GM19452 (cell line): ENCODE measurements around the gene PACS1.
A peak's percentile ranks its signal among the peaks of the same experiment; 100 is the strongest.
"Not testable (repeated sequence)": the region's sequence is repeated elsewhere in the genome, so short reads cannot be mapped to it uniquely, and the experiment has no call there.

Source experiments
- ATAC-seq: cut with Tn5 transposase; IDR thresholded peaks from one replicate; pipeline ENCODE4 v1.9.1; 2021; ENCODE audit not compliant: unreplicated experiment

The PACS1 gene

DNA sequence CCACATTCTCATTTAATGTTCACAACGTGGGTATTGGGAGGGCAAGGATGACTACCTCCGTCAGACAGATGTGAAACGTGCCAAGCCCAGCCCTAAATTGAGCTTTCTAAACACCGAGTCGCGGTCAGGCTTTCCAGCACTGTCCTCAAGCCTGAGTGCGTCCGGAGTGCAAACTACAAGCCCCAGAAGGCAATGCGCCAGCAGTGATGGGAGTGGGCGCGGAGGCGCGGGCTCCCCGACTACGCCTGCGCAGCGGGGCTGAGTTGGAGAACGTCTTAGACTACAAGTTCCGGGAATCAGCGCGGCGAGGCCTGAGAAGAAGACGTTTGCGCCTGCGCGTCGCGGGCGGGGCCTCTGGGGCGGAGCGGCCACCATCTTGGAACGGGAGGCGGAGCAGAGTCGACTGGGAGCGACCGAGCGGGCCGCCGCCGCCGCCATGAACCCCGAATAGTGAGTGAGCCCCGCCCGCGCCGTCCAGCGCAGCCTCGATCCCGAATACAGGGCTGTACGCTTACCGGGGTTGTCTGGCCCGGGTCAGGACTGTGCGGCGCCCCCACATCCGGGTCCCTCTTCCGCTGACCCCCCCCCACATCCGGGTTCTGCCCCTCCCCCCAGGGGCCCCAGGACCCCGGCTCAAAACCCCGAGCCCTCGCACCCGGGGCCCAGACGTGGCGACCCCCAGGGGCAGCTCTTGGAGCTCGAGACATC is 198.3 kb downstream of the PACS1 start, which contains the start of gene RAB1B:
Gene RAB1B (plus strand): TSS at position 396 of the 708 bp plus-strand sequence. CDS start 41 bp downstream, at position 437.
- peak; percentile 82 for ATAC-seq

DNA sequence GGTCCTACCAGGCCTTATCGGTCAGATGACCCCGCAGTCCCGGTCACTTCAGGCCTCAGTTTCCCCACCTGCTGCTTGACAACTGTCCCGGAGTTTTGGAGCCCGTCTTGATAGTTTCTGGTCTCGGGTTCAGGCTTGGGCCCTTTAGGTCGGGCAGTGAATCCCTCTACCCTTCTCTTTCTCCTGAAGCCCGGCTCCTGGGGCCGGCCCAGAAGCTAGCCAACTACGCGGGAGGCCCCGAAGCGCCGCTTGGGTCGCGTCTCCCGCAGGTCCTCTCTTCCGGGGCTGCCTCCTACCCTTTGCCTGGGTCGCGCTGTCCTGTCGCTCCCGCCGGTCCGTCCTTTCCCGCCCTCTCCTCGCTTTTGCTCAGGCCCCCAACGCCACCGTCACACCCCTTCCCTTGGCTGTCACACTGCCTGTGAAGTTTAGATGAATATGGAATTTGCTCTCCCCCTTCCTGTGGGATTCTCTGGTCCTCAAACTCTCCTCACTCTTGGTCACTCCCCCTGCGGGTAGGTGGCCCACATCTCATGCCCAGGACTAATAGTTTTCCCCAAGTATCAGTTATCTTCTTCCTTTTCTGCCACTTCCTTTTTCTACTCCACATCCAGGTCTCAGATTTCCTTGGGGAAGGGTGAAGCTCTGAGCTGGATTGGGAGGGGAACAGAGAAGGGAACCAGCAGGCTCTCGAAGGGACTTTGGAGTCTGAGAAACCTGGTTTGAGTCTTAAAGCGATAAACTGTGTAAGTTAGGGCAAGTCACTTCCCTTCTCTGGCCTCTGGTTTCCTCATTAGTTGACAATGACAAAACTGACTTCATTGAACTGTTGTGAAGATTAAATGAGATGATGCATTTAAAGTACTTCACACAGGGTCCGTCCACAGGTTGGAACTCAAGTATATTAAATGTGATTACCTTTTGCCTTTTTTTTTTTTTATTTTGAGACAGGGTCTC is 199.2 kb downstream of the PACS1 start:
- ATAC-seq: no peak

DNA sequence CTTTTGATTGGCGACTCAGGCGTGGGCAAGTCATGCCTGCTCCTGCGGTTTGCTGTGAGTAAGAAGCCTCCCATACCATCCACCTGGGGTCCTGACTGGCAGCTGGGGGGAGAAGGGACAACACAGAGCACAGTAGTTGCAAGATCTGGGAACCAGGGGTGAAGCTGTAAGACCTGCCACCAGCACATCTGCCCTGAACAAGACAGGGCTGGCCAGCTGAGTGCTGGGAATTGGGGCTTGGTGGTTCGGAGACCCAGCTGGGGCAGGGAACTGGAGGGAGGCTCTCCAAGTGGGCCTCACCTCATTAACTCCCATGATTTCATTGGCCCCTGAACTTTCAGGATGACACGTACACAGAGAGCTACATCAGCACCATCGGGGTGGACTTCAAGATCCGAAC is 201.7 kb downstream of the PACS1 start:
- no peak for ATAC-seq

DNA sequence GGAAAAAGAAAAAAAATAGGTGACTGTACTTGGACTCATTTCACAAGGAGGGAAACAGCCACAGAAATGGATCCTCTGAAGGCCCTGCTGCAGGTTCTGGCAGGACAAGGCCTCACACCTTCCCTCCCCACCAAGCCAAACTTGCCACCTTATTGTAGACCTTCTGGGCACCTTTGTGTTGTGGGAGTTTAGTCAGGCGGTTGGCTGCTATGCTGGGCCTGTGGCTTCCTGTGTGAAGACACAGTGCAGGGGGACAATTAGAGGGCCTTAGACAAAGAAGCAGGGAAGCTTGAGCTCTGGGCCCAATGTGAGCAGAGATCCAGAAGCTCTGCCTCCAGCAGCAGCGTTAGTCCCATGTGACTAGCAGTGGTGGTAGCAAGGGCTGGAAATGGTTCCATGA is 202.5 kb downstream of the PACS1 start:
- no peak for ATAC-seq

DNA sequence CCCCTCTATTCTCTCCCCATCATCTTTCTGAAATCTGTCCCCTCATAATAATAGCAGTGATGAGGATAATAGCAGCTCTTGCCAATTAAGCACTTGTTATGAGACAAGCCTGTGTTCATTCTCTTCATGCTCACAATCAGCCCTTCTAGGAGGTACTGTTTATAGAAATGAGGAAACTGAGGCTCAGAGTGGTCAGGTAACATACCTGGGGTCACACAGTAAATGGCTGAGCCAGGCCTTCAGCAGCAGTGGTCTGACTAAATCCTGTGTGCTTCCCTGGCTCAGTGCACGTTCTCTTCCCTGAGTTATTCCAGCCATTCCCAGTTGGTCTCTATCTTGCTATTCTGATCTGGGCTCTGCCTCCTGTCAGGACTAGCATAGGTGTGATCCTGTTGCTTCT is 204.1 kb downstream of the PACS1 start:
- no peak for ATAC-seq

DNA sequence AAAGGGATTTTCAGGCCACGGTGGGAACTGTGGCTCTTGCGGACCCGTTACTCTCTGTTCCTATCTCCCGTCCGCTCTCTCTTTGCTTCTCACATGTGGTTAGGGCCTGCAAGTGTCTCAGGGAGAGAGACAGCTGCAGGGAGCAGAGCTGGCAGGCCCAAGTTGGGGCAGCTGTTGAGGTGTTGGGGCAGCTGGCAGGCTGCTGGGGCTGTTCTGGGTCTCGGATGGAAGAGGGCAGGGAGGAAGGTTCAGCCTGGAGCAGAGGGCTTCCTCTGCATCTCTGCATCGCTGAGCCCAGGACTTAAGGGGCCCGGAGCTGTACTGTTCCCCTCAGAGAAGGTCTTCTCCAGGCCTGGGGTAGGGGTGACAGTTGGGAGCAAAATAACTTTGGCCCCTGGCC is 205.3 kb downstream of the PACS1 start:
- no peak for ATAC-seq

DNA sequence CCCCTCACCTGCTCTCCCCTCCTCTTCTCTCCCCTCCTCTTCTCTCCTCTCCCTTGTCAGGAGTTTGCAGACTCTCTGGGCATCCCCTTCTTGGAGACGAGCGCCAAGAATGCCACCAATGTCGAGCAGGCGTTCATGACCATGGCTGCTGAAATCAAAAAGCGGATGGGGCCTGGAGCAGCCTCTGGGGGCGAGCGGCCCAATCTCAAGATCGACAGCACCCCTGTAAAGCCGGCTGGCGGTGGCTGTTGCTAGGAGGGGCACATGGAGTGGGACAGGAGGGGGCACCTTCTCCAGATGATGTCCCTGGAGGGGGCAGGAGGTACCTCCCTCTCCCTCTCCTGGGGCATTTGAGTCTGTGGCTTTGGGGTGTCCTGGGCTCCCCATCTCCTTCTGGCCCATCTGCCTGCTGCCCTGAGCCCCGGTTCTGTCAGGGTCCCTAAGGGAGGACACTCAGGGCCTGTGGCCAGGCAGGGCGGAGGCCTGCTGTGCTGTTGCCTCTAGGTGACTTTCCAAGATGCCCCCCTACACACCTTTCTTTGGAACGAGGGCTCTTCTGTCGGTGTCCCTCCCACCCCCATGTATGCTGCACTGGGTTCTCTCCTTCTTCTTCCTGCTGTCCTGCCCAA is 206.0 kb downstream of the PACS1 start:
- ATAC-seq: no peak

DNA sequence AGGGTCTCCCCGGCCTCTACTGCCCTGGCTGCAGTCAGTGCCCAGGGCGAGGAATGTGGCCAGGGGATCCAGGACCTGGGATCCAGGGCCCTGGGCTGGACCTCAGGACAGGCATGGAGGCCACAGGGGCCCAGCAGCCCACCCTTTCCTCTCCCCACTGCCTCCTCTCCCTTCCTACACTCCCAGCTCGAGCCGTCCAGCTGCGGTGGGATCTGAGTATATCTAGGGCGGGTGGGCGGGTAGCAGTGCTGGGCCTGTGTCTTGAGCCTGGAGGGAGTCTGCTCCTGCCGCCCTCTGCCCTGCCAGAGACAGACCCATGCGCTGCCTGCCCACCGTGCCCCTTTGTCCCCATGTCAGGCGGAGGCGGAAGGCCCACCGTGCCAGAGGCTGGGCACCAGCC is 206.5 kb downstream of the PACS1 start:
- ATAC-seq: not testable (repeated sequence)

DNA sequence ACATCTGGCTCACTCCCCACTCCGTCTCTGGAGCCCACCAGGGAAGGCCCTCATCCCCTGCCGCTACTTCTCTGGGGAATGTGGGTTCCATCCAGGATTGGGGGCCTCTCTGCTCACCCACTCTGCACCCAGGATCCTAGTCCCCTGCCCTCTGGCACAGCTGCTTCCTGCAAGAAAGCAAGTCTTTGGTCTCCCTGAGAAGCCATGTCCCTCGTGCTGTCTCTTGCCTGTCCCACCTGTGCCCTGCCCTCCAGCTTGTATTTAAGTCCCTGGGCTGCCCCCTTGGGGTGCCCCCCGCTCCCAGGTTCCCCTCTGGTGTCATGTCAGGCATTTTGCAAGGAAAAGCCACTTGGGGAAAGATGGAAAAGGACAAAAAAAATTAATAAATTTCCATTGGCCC is 207.0 kb downstream of the PACS1 start:
- not testable (repeated sequence) for ATAC-seq

DNA sequence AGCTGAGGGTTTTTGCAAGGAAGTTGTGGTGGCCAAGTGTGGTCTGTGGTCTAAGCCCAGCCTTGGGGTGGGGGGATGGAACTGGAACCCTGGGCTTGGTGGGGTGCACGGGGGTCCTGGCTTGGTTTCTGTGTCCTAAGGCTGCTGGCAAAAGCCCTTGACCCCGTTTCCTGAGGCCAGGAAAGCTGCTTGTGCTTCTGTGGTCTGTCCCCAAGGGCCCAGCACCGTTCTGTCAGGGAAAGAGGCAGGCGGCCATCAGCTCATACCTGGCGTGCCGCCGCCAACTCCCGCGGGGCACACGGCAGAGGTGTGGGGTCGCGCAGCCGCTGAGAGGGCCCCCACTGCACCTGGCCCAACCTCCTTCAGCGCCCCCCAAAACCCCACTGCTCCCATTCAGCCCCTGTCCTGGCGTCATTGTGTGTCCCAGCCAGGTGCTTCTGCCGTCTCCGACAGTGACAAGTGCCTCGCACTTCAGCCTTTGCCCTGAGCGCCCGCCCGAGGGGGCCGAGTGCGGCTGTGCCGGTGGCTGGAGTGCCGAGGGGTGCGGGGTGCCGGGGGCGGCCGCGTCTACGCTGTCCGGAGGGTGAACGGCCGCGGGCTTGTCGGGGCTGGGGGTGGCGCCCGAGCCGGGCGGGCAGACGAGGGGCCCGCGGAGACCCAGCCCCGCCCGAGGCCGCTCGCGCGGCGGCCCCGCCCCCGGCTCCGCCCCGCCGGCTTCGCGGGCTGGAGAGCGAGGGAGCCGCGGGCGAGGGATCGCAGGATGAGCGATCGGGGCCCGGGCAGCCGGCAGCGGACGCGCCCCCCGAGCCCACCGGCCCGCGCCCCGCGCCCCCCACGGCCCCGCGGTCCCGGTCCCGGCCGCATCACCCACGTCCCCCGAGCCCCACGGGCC is 207.6 kb downstream of the PACS1 start, which contains the start of gene CNIH2:
Gene CNIH2 (plus strand): TSS at position 705 of the 892 bp plus-strand sequence. CDS start 282 bp downstream, outside the sequence.
- ATAC-seq: no peak

DNA sequence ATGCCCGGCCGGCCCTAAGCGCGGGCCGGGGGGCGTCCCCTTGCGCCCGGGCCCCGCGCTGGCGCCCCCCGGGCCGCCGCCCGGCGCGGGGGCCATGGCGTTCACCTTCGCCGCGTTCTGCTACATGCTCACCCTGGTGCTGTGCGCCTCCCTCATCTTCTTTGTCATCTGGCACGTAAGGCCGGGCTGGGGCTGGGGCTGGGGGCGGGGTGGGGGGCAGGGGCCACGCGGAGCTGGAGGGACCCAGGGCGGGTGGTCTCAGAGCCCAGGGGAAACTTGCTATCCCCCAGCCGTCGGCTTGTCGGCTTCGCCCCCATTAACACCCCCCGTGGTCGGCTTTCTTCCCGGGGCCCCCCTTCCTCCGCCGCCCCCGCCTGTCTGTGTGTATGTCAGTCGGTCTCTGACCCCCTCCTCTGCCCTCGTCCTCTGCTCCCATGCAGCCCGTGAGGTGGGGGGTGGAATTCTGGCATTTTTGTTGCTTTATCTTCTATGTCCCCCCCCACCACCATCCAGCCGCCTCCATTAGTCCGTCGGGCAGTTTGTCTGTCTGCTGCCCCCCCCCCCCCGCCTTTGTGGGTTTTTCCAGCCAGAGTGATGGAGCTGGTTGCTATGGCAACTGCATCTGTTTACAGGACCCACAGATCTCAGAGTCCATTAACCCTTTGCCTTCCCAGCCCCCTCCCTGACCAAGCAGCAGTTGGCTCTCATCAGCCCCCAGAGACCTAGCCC is 208.5 kb downstream of the PACS1 start:
- no peak for ATAC-seq

DNA sequence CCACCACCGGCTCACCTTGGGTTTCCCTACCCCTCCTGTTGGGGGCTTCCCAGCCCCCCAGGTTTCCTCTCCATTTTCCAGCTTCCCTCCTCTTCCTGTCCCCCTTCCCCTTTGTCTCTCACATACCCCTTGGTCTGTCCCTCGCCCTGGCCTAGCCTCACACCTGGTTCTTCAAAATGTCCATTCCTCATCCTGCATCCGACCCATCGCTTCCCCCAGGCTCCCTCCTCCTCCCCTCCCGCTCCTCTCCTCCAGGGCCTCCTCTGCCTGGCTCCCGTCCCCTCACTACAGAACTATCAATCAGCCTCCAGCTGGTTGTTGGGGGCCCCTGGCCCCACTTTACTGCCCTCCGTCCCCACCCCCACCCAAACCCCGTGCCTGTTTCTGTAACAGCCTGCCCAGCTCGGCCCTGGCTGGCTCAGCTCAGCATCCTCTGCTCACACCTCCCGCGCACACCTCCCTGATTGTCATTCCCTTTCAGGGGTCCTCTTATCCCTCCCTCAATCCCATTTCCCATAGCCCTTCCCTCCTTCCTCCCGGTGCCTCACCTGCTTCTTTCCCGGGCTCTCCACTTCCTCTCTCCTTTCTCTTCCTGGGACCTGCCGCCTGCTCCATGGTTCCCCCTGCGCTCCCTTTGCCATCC is 209.1 kb downstream of the PACS1 start:
- no peak for ATAC-seq

DNA sequence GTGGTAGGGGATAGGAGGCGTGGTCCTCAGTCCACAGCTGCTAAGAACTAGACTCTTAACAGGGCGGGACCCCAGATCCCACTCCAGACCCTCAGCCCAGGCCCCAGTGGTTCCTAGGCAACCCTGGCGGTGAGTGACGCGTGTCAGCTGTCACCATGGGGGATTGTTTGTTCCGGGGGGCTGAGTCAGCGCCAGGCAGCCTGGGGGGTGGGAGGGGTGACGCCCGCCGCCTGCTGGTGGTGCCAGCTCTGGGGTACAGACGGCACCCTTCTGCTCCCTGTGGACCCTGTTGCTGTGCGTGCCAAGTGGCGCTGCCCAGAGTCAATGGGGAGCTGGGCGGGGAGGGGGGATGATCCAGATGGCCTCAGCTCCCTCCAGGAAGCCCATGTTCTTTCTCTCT is 210.4 kb downstream of the PACS1 start:
- no peak for ATAC-seq

DNA sequence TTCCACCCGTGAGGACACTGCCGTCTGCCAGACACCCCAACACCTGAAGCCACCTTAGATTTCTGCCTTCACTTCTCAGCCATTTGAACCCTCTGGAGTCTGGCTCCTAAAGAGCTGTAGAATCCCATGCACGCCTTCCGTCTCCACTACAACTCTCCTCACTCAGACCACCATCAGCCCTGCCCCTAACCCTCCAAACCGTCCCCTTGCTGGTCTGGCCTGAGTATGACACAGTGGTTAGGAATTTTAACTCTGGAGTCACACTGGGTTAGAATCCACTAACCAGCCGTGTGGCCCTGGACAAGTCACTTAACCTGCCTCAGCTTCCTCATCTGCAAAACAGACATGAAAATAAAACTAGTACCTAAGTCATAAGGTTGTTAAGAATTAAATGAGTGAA is 210.9 kb downstream of the PACS1 start:
- no peak for ATAC-seq

DNA sequence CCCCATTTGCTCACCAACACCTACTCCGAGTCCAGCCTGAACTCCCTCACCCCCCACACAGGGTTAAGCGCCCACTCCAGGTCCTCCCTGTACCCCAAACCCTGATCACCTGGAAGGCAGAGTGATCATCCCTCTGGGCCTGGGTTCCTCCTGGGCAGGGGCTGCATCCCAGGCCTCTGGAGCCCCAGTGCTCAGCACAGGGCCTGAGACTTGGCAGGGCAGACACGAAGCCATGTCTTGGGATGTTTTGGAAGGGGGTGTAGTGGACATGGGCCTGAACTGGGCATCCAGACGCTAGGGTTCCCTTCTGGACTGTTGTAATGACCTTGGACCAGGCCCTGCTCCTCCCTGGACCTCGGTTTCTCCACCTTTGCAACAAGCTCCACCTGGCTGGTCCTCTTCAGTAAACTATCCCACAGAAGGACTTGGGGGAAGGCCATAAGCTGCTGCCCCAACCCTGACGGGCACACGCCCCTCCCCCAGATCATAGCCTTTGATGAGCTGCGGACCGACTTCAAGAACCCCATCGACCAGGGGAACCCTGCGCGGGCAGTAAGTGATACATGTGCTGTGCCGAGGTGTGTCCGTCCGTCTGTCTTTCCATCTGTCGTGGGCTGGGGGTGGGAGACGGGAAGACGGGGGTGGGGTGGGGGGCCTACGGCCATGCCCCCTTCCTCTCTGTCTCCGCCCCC is 211.8 kb downstream of the PACS1 start:
- no peak for ATAC-seq

DNA sequence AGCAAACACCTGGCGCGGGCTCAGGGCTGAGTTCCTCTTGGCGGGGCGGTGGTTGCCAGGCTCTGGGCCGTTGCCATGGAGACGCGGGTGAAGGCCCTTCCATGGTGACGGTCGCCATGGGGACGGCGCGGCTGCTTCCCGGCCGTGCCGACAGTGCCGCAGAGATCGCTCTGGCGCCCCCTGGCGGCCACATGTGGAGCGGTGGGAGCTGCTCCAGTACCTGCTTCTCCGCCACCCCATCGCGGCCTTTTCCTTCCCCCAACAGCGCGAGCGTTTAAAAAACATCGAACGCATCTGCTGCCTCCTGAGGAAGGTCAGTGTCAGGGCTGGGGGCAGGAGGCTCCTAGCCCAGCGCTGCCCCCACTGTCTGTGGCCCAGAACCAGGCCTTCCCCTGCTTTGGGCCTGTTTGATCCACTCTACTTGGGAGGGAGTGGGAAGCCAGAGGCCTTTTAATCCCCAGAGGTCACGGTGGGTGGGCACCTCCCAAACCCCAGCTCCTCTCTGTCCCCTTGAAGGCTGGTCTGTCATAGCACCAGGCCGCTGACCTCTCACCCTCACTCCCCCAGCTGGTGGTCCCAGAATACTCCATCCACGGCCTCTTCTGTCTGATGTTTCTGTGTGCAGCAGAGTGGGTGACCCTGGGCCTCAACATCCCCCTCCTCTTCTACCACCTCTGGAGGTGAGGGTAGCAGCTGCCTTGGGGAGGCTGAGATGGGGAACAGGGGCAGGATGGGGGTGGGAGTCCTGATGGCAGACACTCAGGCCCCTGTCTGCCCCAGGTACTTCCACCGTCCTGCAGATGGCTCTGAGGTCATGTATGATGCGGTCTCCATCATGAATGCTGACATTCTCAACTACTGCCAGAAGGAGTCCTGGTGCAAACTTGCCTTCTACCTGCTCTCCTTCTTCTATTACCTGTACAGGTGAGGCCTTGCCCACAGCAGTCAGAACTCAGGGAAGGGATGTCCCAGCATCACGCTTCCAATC is 212.7 kb downstream of the PACS1 start:
- ATAC-seq: peak; percentile 75

DNA sequence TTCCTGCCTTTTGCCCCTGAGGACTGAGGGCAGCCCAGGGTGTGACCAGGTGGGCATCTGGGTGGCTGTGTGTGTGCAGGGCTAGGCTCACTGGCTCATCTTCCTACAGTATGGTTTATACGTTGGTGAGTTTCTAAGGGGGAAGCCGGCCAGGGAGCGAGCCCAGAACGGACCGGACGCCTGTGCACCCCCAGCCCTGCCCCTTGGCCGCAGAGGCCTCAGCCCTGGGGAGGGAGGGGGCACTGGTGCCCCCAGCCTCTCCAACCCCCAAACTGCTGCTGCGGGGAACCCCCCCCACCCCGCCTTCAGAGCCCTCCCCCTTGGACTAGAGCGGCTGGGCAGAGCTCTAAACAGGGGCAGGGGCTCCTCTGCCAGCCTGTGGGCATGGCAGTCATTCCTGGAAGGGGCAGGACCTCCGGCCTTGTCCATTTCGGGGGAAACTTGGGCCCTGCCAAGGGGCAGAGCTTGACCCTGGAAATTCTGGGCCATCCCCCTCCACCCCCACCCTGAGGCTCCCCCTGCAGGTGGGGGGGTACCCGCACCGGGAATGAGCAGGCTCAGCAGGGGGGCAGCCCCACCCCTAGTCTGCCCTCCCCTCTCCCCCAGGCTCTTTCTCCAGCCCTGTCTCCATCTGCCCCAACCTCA is 213.5 kb downstream of the PACS1 start:
- no peak for ATAC-seq
